ENCODE data around the gene AQP6.

AQP6 gene

DNA sequence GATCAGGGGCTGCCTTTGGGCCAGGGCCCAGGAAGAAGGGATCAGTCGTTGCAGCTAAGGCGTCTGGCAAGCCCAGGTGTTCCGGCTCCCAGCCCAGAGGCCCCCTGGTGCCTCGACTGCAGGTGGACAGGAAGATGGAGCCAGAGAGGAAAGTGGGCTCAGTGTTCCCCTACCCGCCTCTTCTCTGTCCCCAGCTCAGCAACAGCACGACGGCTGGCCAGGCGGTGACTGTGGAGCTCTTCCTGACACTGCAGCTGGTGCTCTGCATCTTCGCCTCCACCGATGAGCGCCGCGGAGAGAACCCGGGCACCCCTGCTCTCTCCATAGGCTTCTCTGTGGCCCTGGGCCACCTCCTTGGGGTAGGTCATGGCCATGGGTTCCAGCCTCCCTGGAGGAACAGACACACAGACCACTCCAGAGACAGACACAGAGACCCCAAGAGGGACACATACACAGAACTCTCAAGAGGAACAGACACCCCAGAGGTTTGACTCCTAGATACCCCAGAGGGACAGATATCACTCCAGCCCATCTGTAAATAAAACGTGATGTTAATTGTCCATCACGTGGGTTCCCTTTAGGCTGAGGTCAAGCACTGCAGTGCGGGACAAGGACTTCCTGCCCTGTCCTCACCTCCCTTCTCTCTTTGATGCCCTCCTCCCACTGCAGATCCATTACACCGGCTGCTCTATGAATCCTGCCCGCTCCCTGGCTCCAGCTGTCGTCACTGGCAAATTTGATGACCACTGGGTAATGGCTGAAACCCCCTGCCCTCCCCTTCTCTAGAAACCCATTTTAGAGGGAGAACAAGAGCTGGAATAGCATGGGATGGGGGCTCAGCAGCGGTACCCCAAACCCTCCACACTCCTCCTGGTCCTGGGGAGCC lies 18.5 kb upstream of the AQP6 start:
- DNase-seq (ENCODE audit: insufficient read length, low spot score) (no peak), FAIRE-seq (no peak)
- TF ChIP-seq PAX5 (IDR thresholded peaks at IDR 0.05; ENCODE audit: insufficient read depth, low read length, severe bottlenecking), result no peak
- no peak for TF ChIP-seq POU2F2 (IDR thresholded peaks at IDR 0.05; ENCODE audit: low read depth, low read length)
- no peak for TF ChIP-seq TAF1 (IDR thresholded peaks at IDR 0.05; ENCODE audit: low read depth, low read length)

- TF ChIP-seq POU2F2 (IDR thresholded peaks at IDR 0.05; ENCODE audit: low read depth, low read length) (no peak), POLR2A (IDR thresholded peaks at IDR 0.05; ENCODE audit: low read depth, low read length) (no peak), POLR2AphosphoS5 (IDR thresholded peaks at IDR 0.05; ENCODE audit: low read depth, low read length) (no peak), PAX5 (IDR thresholded peaks at IDR 0.05; ENCODE audit: insufficient read depth, low read length, severe bottlenecking) (no peak), SPI1 (IDR thresholded peaks at IDR 0.05; ENCODE audit: low read depth, low read length) (no peak), TAF1 (IDR thresholded peaks at IDR 0.05; ENCODE audit: low read depth, low read length) (no peak)
- DNase-seq (ENCODE audit: insufficient read length, low spot score) (no peak), FAIRE-seq (no peak)
These were observed 17.6 kb upstream of the AQP6 start for GRCh38 chr12:49954863-49955830.

DNA sequence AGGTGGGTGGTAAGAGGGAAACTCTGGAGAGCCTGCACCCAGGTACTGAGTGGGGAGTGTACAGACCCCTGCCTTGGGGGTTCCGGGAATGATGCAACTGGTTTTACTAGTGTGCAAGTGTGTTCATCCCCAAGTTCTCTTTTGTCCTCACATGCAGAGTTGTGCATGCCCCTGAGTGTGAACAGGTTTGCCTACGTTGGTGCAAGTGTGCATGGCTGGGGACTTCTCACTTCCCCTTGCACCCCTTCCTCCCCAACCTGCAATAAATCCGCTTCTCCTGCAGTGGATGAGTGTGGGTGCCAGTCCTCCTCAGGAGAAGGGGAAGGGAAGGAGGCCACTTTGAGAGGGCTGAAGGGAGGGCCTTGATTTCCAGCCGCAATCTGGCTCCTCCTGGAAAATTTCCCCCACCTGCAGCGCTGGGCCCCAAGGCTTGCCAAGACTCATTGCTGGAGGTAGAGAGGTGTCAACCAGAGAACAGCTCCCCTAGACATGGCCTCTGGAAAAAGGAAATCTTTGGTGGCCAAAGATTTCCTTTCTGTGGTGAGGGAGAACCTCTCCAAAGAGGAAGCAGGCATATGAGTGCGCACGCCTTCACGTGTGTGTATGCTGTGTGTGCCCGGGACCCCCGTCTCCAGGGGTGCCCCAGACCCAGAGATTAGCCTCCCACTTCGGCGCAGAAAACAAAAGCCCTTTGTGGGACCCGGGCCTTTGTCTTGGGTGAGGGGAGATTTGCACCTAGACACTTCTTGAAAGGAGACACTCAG lies 16.7 kb upstream of the AQP6 start:
- FAIRE-seq (no peak), DNase-seq (ENCODE audit: insufficient read length, low spot score) (no peak)

GRCh38 chr12:49956663-49957569 lies 15.8 kb upstream of the AQP6 start:
- FAIRE-seq, result no peak
- DNase-seq (ENCODE audit: insufficient read length, low spot score), result no peak

More for the DNA sequence above, 16.7 kb upstream of the AQP6 start:
- TF ChIP-seq POU2F2 (IDR thresholded peaks at IDR 0.05; ENCODE audit: low read depth, low read length), result no peak
- no peak for TF ChIP-seq PAX5 (IDR thresholded peaks at IDR 0.05; ENCODE audit: insufficient read depth, low read length, severe bottlenecking)
- TF ChIP-seq SPI1 (IDR thresholded peaks at IDR 0.05; ENCODE audit: low read depth, low read length), result no peak
- TF ChIP-seq POLR2A (IDR thresholded peaks at IDR 0.05; ENCODE audit: low read depth, low read length), result no peak
- no peak for TF ChIP-seq TAF1 (IDR thresholded peaks at IDR 0.05; ENCODE audit: low read depth, low read length)
- TF ChIP-seq POLR2AphosphoS5 (IDR thresholded peaks at IDR 0.05; ENCODE audit: low read depth, low read length), result no peak

GRCh38 chr12:49957570-49957967 lies 15.2 kb upstream of the AQP6 start:
- TF ChIP-seq POLR2AphosphoS5 (IDR thresholded peaks at IDR 0.05; ENCODE audit: low read depth, low read length) (no peak), POU2F2 (IDR thresholded peaks at IDR 0.05; ENCODE audit: low read depth, low read length) (no peak), POLR2A (IDR thresholded peaks at IDR 0.05; ENCODE audit: low read depth, low read length) (no peak), PAX5 (IDR thresholded peaks at IDR 0.05; ENCODE audit: insufficient read depth, low read length, severe bottlenecking) (no peak), SPI1 (IDR thresholded peaks at IDR 0.05; ENCODE audit: low read depth, low read length) (no peak), TAF1 (IDR thresholded peaks at IDR 0.05; ENCODE audit: low read depth, low read length) (no peak)
- no peak for FAIRE-seq

More at GRCh38 chr12:49956663-49957569, 15.8 kb upstream of the AQP6 start:
- no peak for TF ChIP-seq TAF1 (IDR thresholded peaks at IDR 0.05; ENCODE audit: low read depth, low read length)
- no peak for TF ChIP-seq POLR2AphosphoS5 (IDR thresholded peaks at IDR 0.05; ENCODE audit: low read depth, low read length)
- no peak for TF ChIP-seq SPI1 (IDR thresholded peaks at IDR 0.05; ENCODE audit: low read depth, low read length)
- TF ChIP-seq POLR2A (IDR thresholded peaks at IDR 0.05; ENCODE audit: low read depth, low read length), result no peak
- no peak for TF ChIP-seq PAX5 (IDR thresholded peaks at IDR 0.05; ENCODE audit: insufficient read depth, low read length, severe bottlenecking)

GRCh38 chr12:49959685-49960473 lies 12.9 kb upstream of the AQP6 start:
- TF ChIP-seq SPI1 (IDR thresholded peaks at IDR 0.05; ENCODE audit: low read depth, low read length), result no peak
- no peak for TF ChIP-seq POLR2A (IDR thresholded peaks at IDR 0.05; ENCODE audit: low read depth, low read length)
- no peak for TF ChIP-seq POLR2AphosphoS5 (IDR thresholded peaks at IDR 0.05; ENCODE audit: low read depth, low read length)
- no peak for TF ChIP-seq POU2F2 (IDR thresholded peaks at IDR 0.05; ENCODE audit: low read depth, low read length)
- no peak for TF ChIP-seq TAF1 (IDR thresholded peaks at IDR 0.05; ENCODE audit: low read depth, low read length)
- TF ChIP-seq PAX5 (IDR thresholded peaks at IDR 0.05; ENCODE audit: insufficient read depth, low read length, severe bottlenecking), result no peak
- no peak for DNase-seq (ENCODE audit: insufficient read length, low spot score)
- no peak for FAIRE-seq

More at GRCh38 chr12:49957570-49957967, 15.2 kb upstream of the AQP6 start:
- no peak for DNase-seq (ENCODE audit: insufficient read length, low spot score)

GRCh38 chr12:49960474-49961110 lies 12.2 kb upstream of the AQP6 start:
- no peak for FAIRE-seq
- TF ChIP-seq PAX5 (IDR thresholded peaks at IDR 0.05; ENCODE audit: insufficient read depth, low read length, severe bottlenecking) (no peak), POU2F2 (IDR thresholded peaks at IDR 0.05; ENCODE audit: low read depth, low read length) (no peak), SPI1 (IDR thresholded peaks at IDR 0.05; ENCODE audit: low read depth, low read length) (no peak), POLR2AphosphoS5 (IDR thresholded peaks at IDR 0.05; ENCODE audit: low read depth, low read length) (no peak), POLR2A (IDR thresholded peaks at IDR 0.05; ENCODE audit: low read depth, low read length) (no peak), TAF1 (IDR thresholded peaks at IDR 0.05; ENCODE audit: low read depth, low read length) (no peak)

More at GRCh38 chr12:49960474-49961110, 12.2 kb upstream of the AQP6 start:
- DNase-seq (ENCODE audit: insufficient read length, low spot score), result no peak

All from GM12891 (cell line).